Peyer's patch (tissue), 4 donors: ENCODE measurements around the gene KRTAP9-2.

Experiments
- POLR2A ChIP-seq, 2 donors: fragments of 450-650 bp; IDR thresholded peaks; one replicate each; pipeline ENCODE4 v1.5.1; 2017; ENCODE audit warnings: antibody characterized with exemption in 2 of 2, mild to moderate bottlenecking in 2 of 2, moderate library complexity in 2 of 2
- TF ChIP-seq, protein P1 (sequence below), 6 experiments: fragments of 450-650 bp in 4 of 6; fragments of 200-600 bp in 2 of 6; sonication (generic) in 1 of 6; IDR thresholded peaks; one replicate each; pipeline ENCODE4 v1.5.1; 2017 to 2019; ENCODE audit warnings: antibody characterized with exemption in 6 of 6, mild to moderate bottlenecking in 3 of 6, moderate library complexity in 1 of 6

GRCh38 chr17:41190328-41190727, 36.1 kb upstream of the KRTAP9-2 start:
- TF ChIP-seq, protein P1, sequence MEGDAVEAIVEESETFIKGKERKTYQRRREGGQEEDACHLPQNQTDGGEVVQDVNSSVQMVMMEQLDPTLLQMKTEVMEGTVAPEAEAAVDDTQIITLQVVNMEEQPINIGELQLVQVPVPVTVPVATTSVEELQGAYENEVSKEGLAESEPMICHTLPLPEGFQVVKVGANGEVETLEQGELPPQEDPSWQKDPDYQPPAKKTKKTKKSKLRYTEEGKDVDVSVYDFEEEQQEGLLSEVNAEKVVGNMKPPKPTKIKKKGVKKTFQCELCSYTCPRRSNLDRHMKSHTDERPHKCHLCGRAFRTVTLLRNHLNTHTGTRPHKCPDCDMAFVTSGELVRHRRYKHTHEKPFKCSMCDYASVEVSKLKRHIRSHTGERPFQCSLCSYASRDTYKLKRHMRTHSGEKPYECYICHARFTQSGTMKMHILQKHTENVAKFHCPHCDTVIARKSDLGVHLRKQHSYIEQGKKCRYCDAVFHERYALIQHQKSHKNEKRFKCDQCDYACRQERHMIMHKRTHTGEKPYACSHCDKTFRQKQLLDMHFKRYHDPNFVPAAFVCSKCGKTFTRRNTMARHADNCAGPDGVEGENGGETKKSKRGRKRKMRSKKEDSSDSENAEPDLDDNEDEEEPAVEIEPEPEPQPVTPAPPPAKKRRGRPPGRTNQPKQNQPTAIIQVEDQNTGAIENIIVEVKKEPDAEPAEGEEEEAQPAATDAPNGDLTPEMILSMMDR (IDR thresholded peaks at IDR 0.05) = no peak
- no peak for TF ChIP-seq POLR2A (IDR thresholded peaks at IDR 0.05)
